HepG2 (cell line): ENCODE measurements around the gene GIPC2. TPM values are rescaled to one million over a fixed set of nuclear protein-coding genes. Genes with fewer than 3 reads are reported as not detected.

Source experiments
- ATAC-seq: fragments of 200-7000 bp; cut with Tn5 transposase; 3 replicates; pipeline ENCODE4 v1.9.1; 2020; ENCODE audit warnings: mild to moderate bottlenecking, moderate library complexity
- BruUV-seq: library from RNA; stranded (reverse); fragments of 400-500 nt; replicated peaks from 2 replicates; lab custom pipeline; 2021; lab: Mats Ljungman, UMichigan
- CTCF ChIA-PET: fragments of 300-600 bp; formaldehyde crosslinking; extraction: SDS; loops from one replicate; lab custom pipeline; 2021; ENCODE audit warnings: low total read pairs, inconsistent platforms, low intra/inter-chr PET ratio; lab: Yijun Ruan, JAX
- POLR2A ChIA-PET: fragments of 350-600 bp; sonication (Branson Sonifier 250); formaldehyde crosslinking; loops from one replicate; lab custom pipeline; 2020; ENCODE audit warnings: antibody characterized with exemption, inconsistent platforms; lab: Yijun Ruan, JAX
- DNase-seq: peaks from one replicate; pipeline ENCODE4 v3.0.0-alpha.2; 2015; ENCODE audit warnings: low spot score
- FAIRE-seq: peaks from 3 replicates; lab custom pipeline; 2011; peaks lifted over from hg19 to GRCh38; lab: Jason Lieb, UNC
- H2AFZ ChIP-seq: one replicate; pipeline ENCODE4 v1.6.1; 2011; ENCODE audit warnings: low read length, inconsistent platforms
- H3K27ac ChIP-seq: fragments of 300-600 bp; 3 replicates; pipeline ENCODE4 v1.8.0; 2011; ENCODE audit warnings: mixed run types, mild to moderate bottlenecking, mixed read lengths, low read length, inconsistent platforms; ENCODE audit not compliant: insufficient read depth; ENCODE audit errors: extremely low read length
- H3K27me3 ChIP-seq, 2 experiments: fragments of 200-600 bp in 1 of 2; 2 replicates in 1 of 2; 3 replicates in 1 of 2; pipeline versions ENCODE4 v1.6.0 to v1.8.0; 2011; ENCODE audit warnings: low read length in 2 of 2, mild to moderate bottlenecking in 2 of 2, moderate library complexity in 2 of 2, inconsistent platforms in 1 of 2; ENCODE audit not compliant: insufficient read depth in 2 of 2, control insufficient read depth in 1 of 2
- H3K36me3 ChIP-seq, 2 experiments: fragments of 200-600 bp in 1 of 2; replicated peaks in 1 of 2; 2 replicates in 1 of 2; 3 replicates in 1 of 2; pipeline versions ENCODE4 v1.5.1 to v1.8.0; 2011; ENCODE audit warnings: low read length in 2 of 2, inconsistent platforms in 1 of 2; ENCODE audit not compliant: insufficient read depth in 2 of 2, control insufficient read depth in 1 of 2
- H3K4me1 ChIP-seq: 2 replicates; pipeline ENCODE4 v1.5.1; 2012; ENCODE audit warnings: low read length, inconsistent platforms; ENCODE audit not compliant: insufficient read depth
- H3K4me2 ChIP-seq: 2 replicates; pipeline ENCODE4 v1.6.0; 2011; ENCODE audit warnings: low read depth, low read length, inconsistent platforms
- H3K4me3 ChIP-seq, 3 experiments: fragments of 200-600 bp in 1 of 3; sonication (generic), shearing (Covaris generic) in 1 of 3; replicated peaks in 1 of 3; 2 replicates each; pipeline ENCODE4 v1.5.1; 2011 to 2016; ENCODE audit warnings: low read length in 3 of 3, inconsistent platforms in 2 of 3, low read depth in 2 of 3, mild to moderate bottlenecking in 2 of 3, control low read depth in 1 of 3, mixed read lengths in 1 of 3; ENCODE audit not compliant: insufficient read depth in 1 of 3
- H3K79me2 ChIP-seq: one replicate; pipeline ENCODE4 v1.6.1; 2011; ENCODE audit warnings: low read length, inconsistent platforms; ENCODE audit not compliant: insufficient read depth
- H3K9ac ChIP-seq: 2 replicates; pipeline ENCODE4 v1.6.0; 2011; ENCODE audit warnings: mild to moderate bottlenecking, low read depth, low read length, inconsistent platforms; ENCODE audit not compliant: insufficient read depth
- H3K9me3 ChIP-seq: 2 replicates; pipeline ENCODE4 v1.5.1; 2012; ENCODE audit warnings: mild to moderate bottlenecking, low read length
- H4K20me1 ChIP-seq: 2 replicates; pipeline ENCODE4 v1.6.0; 2011; ENCODE audit warnings: inconsistent platforms, mild to moderate bottlenecking, low read length, moderate library complexity; ENCODE audit not compliant: insufficient read depth
- CEBPB ChIP-seq: IDR thresholded peaks from 2 replicates; pipeline ENCODE4 v1.6.1; 2011; ENCODE audit warnings: low read depth, low read length, improper control_type of control experiment, borderline replicate concordance
- CEBPG ChIP-seq: IDR thresholded peaks from 2 replicates; pipeline ENCODE4 v1.6.1; 2016
- DPF2 ChIP-seq: sonication (generic); formaldehyde crosslinking; IDR thresholded peaks from 2 replicates; pipeline ENCODE4 v1.4.0; 2020; ENCODE audit warnings: mild to moderate bottlenecking, low read depth, missing genetic modification reagents, borderline replicate concordance
- E2F2 ChIP-seq: sonication (generic); formaldehyde crosslinking; IDR thresholded peaks from 2 replicates; pipeline ENCODE4 v1.4.0; 2020; ENCODE audit warnings: missing genetic modification reagents, borderline replicate concordance
- MEF2D ChIP-seq: sonication (generic); formaldehyde crosslinking; IDR thresholded peaks from 2 replicates; pipeline ENCODE4 v1.5.1; 2020; ENCODE audit warnings: mild to moderate bottlenecking, missing genetic modification reagents
- MEIS1 ChIP-seq: sonication (generic); formaldehyde crosslinking; IDR thresholded peaks from 2 replicates; pipeline ENCODE4 v1.9.0; 2021; ENCODE audit warnings: mild to moderate bottlenecking, missing genetic modification reagents, moderate library complexity, borderline replicate concordance
- MLX ChIP-seq: IDR thresholded peaks from 2 replicates; pipeline ENCODE4 v1.6.1; 2016
- TEF ChIP-seq: sonication (generic); formaldehyde crosslinking; IDR thresholded peaks from 2 replicates; pipeline ENCODE4 v1.5.0; 2020; ENCODE audit warnings: missing genetic modification reagents
- ZNF761 ChIP-seq: sonication (generic); formaldehyde crosslinking; conservative IDR thresholded peaks from 2 replicates; pipeline ENCODE4 v1.4.0; 2020; ENCODE audit warnings: mild to moderate bottlenecking, missing genetic modification reagents
- WGBS: methylation state at CpG from one replicate; pipeline ENCODE4 v1.1.6; 2017; ENCODE audit warnings: low lambda C conversion rate; 5-methylcytosine and 5-hydroxymethylcytosine counted together
- in situ Hi-C: cut with HindIII; loops from 2 replicates; pipeline ENCODE4 v1.10.0; 2017; ENCODE audit warnings: low pct_unique_long_range_greater_than_20kb; ENCODE audit not compliant: extremely low pct_ligation_motif_present
- intact Hi-C: fragments of 100-400 bp; cut with micrococcal nuclease; formaldehyde crosslinking; loops from one replicate; pipeline ENCODE4 v1.10.0; 2022; ENCODE audit not compliant: unreplicated experiment
- polyA plus RNA-seq, 8 experiments: library from polyadenylated mRNA; depleted of rRNA in 3 of 8; stranded (reverse) in 7 of 8; unstranded in 1 of 8; fragments of >200 nt; fragmentation: Illumina TruSeq in 4 of 8; extraction: Trizol in 4 of 8; gene quantifications; 2 replicates each; pipeline versions ENCODE4 v1.2.1 to v1.2.3, GENCODE V29; 2011 to 2016; ENCODE audit warnings: low read depth in 4 of 8, missing spikeins in 1 of 8, mixed read lengths in 1 of 8; ENCODE audit not compliant: insufficient read depth in 1 of 8
- total RNA-seq, 5 experiments: library from RNA; depleted of rRNA; stranded (reverse); fragments of >200 nt; fragmentation: Illumina TruSeq; extraction: Trizol; gene quantifications; 2 replicates each; pipeline ENCODE4 v1.2.3, GENCODE V29; 2016; ENCODE audit warnings: low read depth in 1 of 5

Gene GIPC2
- total and polyA plus RNA-seq, 2 of the 13 experiments (the other 11 are each of a cell fraction or from before 2014, with no cell fraction given): 6.1 to 21.6 TPM

GRCh38 chr1:78032996-78033796, 12.6 kb upstream of the GIPC2 start:
- Histone ChIP-seq H3K9ac (no peak overlapping the region), H3K4me2 (no peak overlapping the region; the same call in 1 of the 2 replicates), H3K79me2 (no peaks in the 10 kb centered on the region), H3K4me1 (0 out of 2 replicates have a peak, but pooled peaks cover 3% of the 10 kb centered on the region), H3K36me3 (no peaks in the 10 kb centered on the region), H3K9me3 (no peaks in the 10 kb centered on the region), H3K4me3 (no peak overlapping the region), H3K27me3 (no peaks in the 10 kb centered on the region; a peak in 1 of 5 replicates), H2AFZ (no peak overlapping the region), H3K27ac (no peak overlapping the region), H4K20me1 (no peaks in the 10 kb centered on the region)
- ChIA-PET POLR2A (interaction anchor here (1.6 kb wide), 1 partner anchor 29 kb away, joined by 4 read pairs; the partner anchor contains the start of gene DNAJB4), CTCF (no interaction called here)
- peak; percentile 52; the same call in 2 of the 3 replicates for ATAC-seq
- no TSS peak for BruUV-seq
- peak; percentile 65 for TF ChIP-seq TEF (CRISPR knock-in tag)
- TF ChIP-seq MEIS1 (CRISPR knock-in tag): no peak
- TF ChIP-seq CEBPG (CRISPR knock-in tag): 0 out of 2 replicates have a peak, but pooled peaks have one; percentile 39
- TF ChIP-seq CEBPB: peak; percentile 58; the same call in 1 of the 2 replicates
- in situ Hi-C loops (no loop called here), intact Hi-C loops (no loop called here)
- DNase-seq: no peak
- FAIRE-seq: no peak
- 22% methylated on average over 4 of the region's 4 CpGs for WGBS

GRCh38 chr1:78033797-78034172, 12.0 kb upstream of the GIPC2 start:
- H3K4me1 ChIP-seq: 0 out of 2 replicates have a peak, but pooled peaks cover 6% of the 10 kb centered on the region
- no peaks in the 10 kb centered on the region for H3K79me2 ChIP-seq
- H3K27me3 ChIP-seq: no peaks in the 10 kb centered on the region; a peak in 1 of 5 replicates
- TF ChIP-seq ZNF761 (no peak), MEF2D (no peak), E2F2 (CRISPR knock-in tag) (no peak), MLX (CRISPR knock-in tag) (no peak), DPF2 (CRISPR knock-in tag) (no peak)
- TF ChIP-seq, all 625 proteins: peak for 0
- Histone ChIP-seq H3K36me3 (no peaks in the 10 kb centered on the region), H3K9me3 (no peaks in the 10 kb centered on the region), H2AFZ (no peak overlapping the region), H3K27ac (no peak overlapping the region), H4K20me1 (no peaks in the 10 kb centered on the region), H3K9ac (no peak overlapping the region), H3K4me3 (no peak overlapping the region), H3K4me2 (no peak overlapping the region; the same call in 1 of the 2 replicates)
- intact Hi-C loops (no loop called here), in situ Hi-C loops (no loop called here)
- ATAC-seq (peak; percentile 41; the same call in 2 of the 3 replicates), DNase-seq (no peak), FAIRE-seq (no peak)
- ChIA-PET CTCF (no interaction called here), POLR2A (interaction anchor here (1.6 kb wide), 1 partner anchor 29 kb away, joined by 4 read pairs; the partner anchor contains the start of gene DNAJB4)
- no TSS peak for BruUV-seq
- 20% methylated on average over 3 of the region's 3 CpGs for WGBS
